GM12878 (cell line): ENCODE measurements around the gene GRK2. TPM values are rescaled to one million over a fixed set of nuclear protein-coding genes. Genes with fewer than 3 reads are reported as not detected.

Experiments used
- ATAC-seq: fragments of 200-7000 bp; cut with Tn5 transposase; 3 replicates; pipeline ENCODE4 v1.9.1; 2020; ENCODE audit warnings: mild to moderate bottlenecking, moderate library complexity
- BruUV-seq: library from RNA; stranded (reverse); fragments of 400-500 nt; replicated peaks from 2 replicates; lab custom pipeline; 2021; lab: Mats Ljungman, UMichigan
- CTCF ChIA-PET: fragments of 300-600 bp; sonication (Branson Sonifier 250); formaldehyde crosslinking; extraction: SDS; loops from one replicate; lab custom pipeline; 2021; ENCODE audit warnings: inconsistent platforms; lab: Yijun Ruan, JAX
- POLR2A ChIA-PET: fragments of 350-600 bp; formaldehyde crosslinking; extraction: SDS; loops from one replicate; lab custom pipeline; 2021; ENCODE audit warnings: inconsistent platforms; lab: Charles Lee
- RAD21 ChIA-PET: fragments of 300-600 bp; sonication (Branson Sonifier 250); formaldehyde crosslinking; loops from one replicate; lab custom pipeline; 2023; ENCODE audit warnings: antibody characterized with exemption; ENCODE audit not compliant: unreplicated experiment; lab: Charles Lee
- SMC1A ChIA-PET: fragments of 300-600 bp; sonication (Branson Sonifier 250); formaldehyde crosslinking; loops from one replicate; lab custom pipeline; 2023; ENCODE audit not compliant: unreplicated experiment, uncharacterized antibody; lab: Charles Lee
- DNase-seq: peaks from one replicate; pipeline ENCODE4 v3.0.0-alpha.2; 2011; ENCODE audit warnings: low read depth, low spot score
- FAIRE-seq: peaks from 3 replicates; lab custom pipeline; 2011; peaks lifted over from hg19 to GRCh38; lab: Jason Lieb, UNC
- H2AFZ ChIP-seq: 2 replicates; pipeline ENCODE4 v1.6.0; 2011; ENCODE audit warnings: low read depth, low read length, control low read depth; ENCODE audit not compliant: control insufficient read depth
- H3K27ac ChIP-seq: 2 replicates; pipeline ENCODE4 v1.5.1; 2011; ENCODE audit warnings: control low read depth; ENCODE audit not compliant: control insufficient read depth, insufficient read depth
- H3K27me3 ChIP-seq, 2 experiments: replicated peaks in 1 of 2; 2 replicates each; pipeline versions ENCODE4 v1.6.0 to v1.6.1; 2011; ENCODE audit warnings: low read length in 1 of 2; ENCODE audit not compliant: control insufficient read depth in 2 of 2, insufficient read depth in 2 of 2
- H3K36me3 ChIP-seq, 2 experiments: 2 replicates each; pipeline ENCODE4 v1.5.1; 2011; ENCODE audit warnings: low read length in 1 of 2; ENCODE audit not compliant: control insufficient read depth in 2 of 2, insufficient read depth in 2 of 2
- H3K4me1 ChIP-seq: 2 replicates; pipeline ENCODE4 v1.6.1; 2011; ENCODE audit warnings: mild to moderate bottlenecking, low read length, moderate library complexity, mixed read lengths; ENCODE audit not compliant: control insufficient read depth, insufficient read depth
- H3K4me2 ChIP-seq: 2 replicates; pipeline ENCODE4 v1.6.0; 2011; ENCODE audit warnings: control low read depth; ENCODE audit not compliant: control insufficient read depth, insufficient read depth
- H3K4me3 ChIP-seq: fragments of 200-600 bp; sonication (generic); 2 replicates; pipeline ENCODE4 v1.5.1; 2016
- H3K79me2 ChIP-seq: 2 replicates; pipeline ENCODE4 v1.6.0; 2011; ENCODE audit warnings: low read length; ENCODE audit not compliant: control insufficient read depth, insufficient read depth
- H3K9ac ChIP-seq: 2 replicates; pipeline ENCODE4 v1.8.0; 2011; ENCODE audit warnings: low read length, control low read depth, mixed read lengths; ENCODE audit not compliant: control insufficient read depth, insufficient read depth
- H3K9me3 ChIP-seq: replicated peaks from 3 replicates; pipeline ENCODE4 v1.5.1; 2011; ENCODE audit warnings: mild to moderate bottlenecking, low read length; ENCODE audit not compliant: control insufficient read depth, insufficient read depth
- H4K20me1 ChIP-seq: 2 replicates; pipeline ENCODE4 v1.6.0; 2011; ENCODE audit not compliant: control insufficient read depth, insufficient read depth
- CBX3 ChIP-seq: fragments of 200-600 bp; sonication (generic); IDR thresholded peaks from 2 replicates; pipeline ENCODE4 v1.6.1; 2016; ENCODE audit warnings: low read depth, borderline replicate concordance
- CEBPB ChIP-seq, 2 experiments: fragments of 150-350 bp in 1 of 2; IDR thresholded peaks; 2 replicates each; pipeline ENCODE4 v1.6.1; 2012 to 2014; ENCODE audit warnings: low read depth in 2 of 2, low read length in 2 of 2, borderline replicate concordance in 1 of 2, inconsistent platforms in 1 of 2
- HSF1 ChIP-seq: fragments of 150-350 bp; IDR thresholded peaks from 2 replicates; pipeline ENCODE4 v1.6.1; 2014; ENCODE audit warnings: mild to moderate bottlenecking, low read depth, low read length
- MYB ChIP-seq: fragments of 150-350 bp; IDR thresholded peaks from 2 replicates; pipeline ENCODE4 v1.6.1; 2014; ENCODE audit warnings: mild to moderate bottlenecking, low read depth, low read length, borderline replicate concordance
- MYC ChIP-seq: IDR thresholded peaks from 2 replicates; pipeline ENCODE4 v1.6.1; 2011; ENCODE audit warnings: mild to moderate bottlenecking, low read length, moderate library complexity, inconsistent platforms; ENCODE audit not compliant: insufficient read depth, insufficient replicate concordance, insufficient read length, severe bottlenecking
- NFXL1 ChIP-seq: fragments of 450-650 bp; IDR thresholded peaks from 2 replicates; pipeline ENCODE4 v1.6.1; 2017; ENCODE audit warnings: antibody characterized with exemption, mild to moderate bottlenecking, borderline replicate concordance
- NFYA ChIP-seq: IDR thresholded peaks from 2 replicates; pipeline ENCODE4 v1.6.1; 2011; ENCODE audit warnings: low read depth, mild to moderate bottlenecking, low read length, improper control_type of control experiment, borderline replicate concordance
- NR2C1 ChIP-seq: fragments of 450-650 bp; IDR thresholded peaks from 2 replicates; pipeline ENCODE4 v1.6.1; 2017; ENCODE audit warnings: antibody characterized with exemption, mild to moderate bottlenecking, moderate library complexity
- NR2C2 ChIP-seq: IDR thresholded peaks from 2 replicates; pipeline ENCODE4 v1.6.1; 2011; ENCODE audit warnings: borderline replicate concordance, low read depth; ENCODE audit not compliant: control insufficient read depth, insufficient read length
- RBBP5 ChIP-seq: fragments of 200-600 bp; sonication (generic); conservative IDR thresholded peaks from 2 replicates; pipeline ENCODE4 v1.6.1; 2016
- YY1 ChIP-seq: IDR thresholded peaks from 2 replicates; pipeline ENCODE4 v1.6.1; 2011; ENCODE audit warnings: low read depth, mild to moderate bottlenecking, low read length
- ZNF622 ChIP-seq: fragments of 450-650 bp; IDR thresholded peaks from 2 replicates; pipeline ENCODE4 v1.6.1; 2017; ENCODE audit warnings: mild to moderate bottlenecking, inconsistent platforms
- WGBS: methylation state at CpG from one replicate; pipeline ENCODE4 v1.1.6; 2016; ENCODE audit warnings: low lambda C conversion rate; ENCODE audit not compliant: insufficient replicate concordance, insufficient coverage; ENCODE audit errors: missing lambda C conversion rate; 5-methylcytosine and 5-hydroxymethylcytosine counted together
- in situ Hi-C: fragments of 300-500 bp; cut with MboI; formaldehyde crosslinking; loops from 9 replicates; pipeline ENCODE4 v1.14.3; 2018; ENCODE audit warnings: mixed read lengths
- intact Hi-C: fragments of 100-400 bp; cut with micrococcal nuclease; formaldehyde crosslinking; loops from one replicate; pipeline ENCODE4 v1.14.2; 2022; ENCODE audit not compliant: unreplicated experiment
- polyA plus RNA-seq, 11 experiments: library from polyadenylated mRNA; depleted of rRNA in 4 of 11; unstranded in 6 of 11; stranded (reverse) in 5 of 11; fragments of >200 nt; fragmentation: Nextera tagmentation in 4 of 11; fragmentation: Illumina TruSeq in 1 of 11; extraction: Ambion mirVana in 4 of 11; extraction: Trizol in 1 of 11; gene quantifications; 1 replicate in 1 of 11; 2 replicates in 10 of 11; pipeline versions ENCODE4 v1.2.1 to v1.2.3, GENCODE V29; 2011 to 2016; ENCODE audit warnings: inconsistent platforms in 2 of 11, missing spikeins in 2 of 11, low read depth in 1 of 11
- total RNA-seq, 4 experiments: library from RNA; depleted of rRNA in 3 of 4; stranded (reverse); fragments of >200 nt in 3 of 4; fragmentation: Illumina TruSeq in 1 of 4; extraction: Trizol in 1 of 4; gene quantifications; 2 replicates each; pipeline versions ENCODE4 v1.2.1 to v1.2.3, GENCODE V29; 2013 to 2021
- TF ChIP-seq, protein P1 (sequence below): fragments of 450-650 bp; IDR thresholded peaks from 2 replicates; pipeline ENCODE4 v1.6.1; 2017; ENCODE audit warnings: mild to moderate bottlenecking, low read depth, inconsistent platforms; ENCODE audit not compliant: poor library complexity, severe bottlenecking
- TF ChIP-seq, protein P2 (sequence below): IDR thresholded peaks from 2 replicates; pipeline ENCODE4 v1.6.1; 2011; ENCODE audit warnings: low read depth, low read length, improper control_type of control experiment, borderline replicate concordance
- TF ChIP-seq, protein P3 (sequence below): IDR thresholded peaks from 2 replicates; pipeline ENCODE4 v1.6.1; 2012; ENCODE audit warnings: low read depth, low read length, improper control_type of control experiment

The GRK2 gene
- total and polyA plus RNA-seq, 10 of the 15 experiments (the other 5 are each of a cell fraction or from before 2014, with no cell fraction given), result 1.0 to 160 (median 66.1) TPM

- no peak overlapping the region for H2AFZ ChIP-seq
- H3K4me1 ChIP-seq, result peaks cover 30% of the 10 kb centered on the region
- H4K20me1 ChIP-seq, result no peaks in the 10 kb centered on the region
- peaks cover 43% of the 10 kb centered on the region for H3K79me2 ChIP-seq
- no peak overlapping the region for H3K4me2 ChIP-seq
- intact Hi-C loops, result no loop called here
- no peaks in the 10 kb centered on the region for H3K9me3 ChIP-seq
- no peak overlapping the region for H3K27ac ChIP-seq
- H3K27me3 ChIP-seq, result no peaks in the 10 kb centered on the region
- CTCF ChIA-PET, result interaction anchor here (1.5 kb wide), 1 partner anchor 72 kb away, joined by 4 read pairs; no protein-coding TSS in a partner anchor
- in situ Hi-C loops, result no loop called here
- H3K9ac ChIP-seq, result no peak overlapping the region
- no peak for ATAC-seq
- no peak for DNase-seq
- RAD21 ChIA-PET, result no interaction called here
- no TSS peak for BruUV-seq
- SMC1A ChIA-PET, result interaction anchor here (1.5 kb wide), 1 partner anchor 8 kb away, joined by 4 read pairs; no protein-coding TSS in a partner anchor
- no peak overlapping the region for H3K4me3 ChIP-seq
- H3K36me3 ChIP-seq, result peaks cover 27 to 70% of the 10 kb centered on the region in 2 experiments
- no peak for FAIRE-seq
- POLR2A ChIA-PET, result no interaction called here
- 89% methylated on average over 17 of the region's 17 CpGs for WGBS
- no peak for TF ChIP-seq MYB
- TF ChIP-seq, protein P1, sequence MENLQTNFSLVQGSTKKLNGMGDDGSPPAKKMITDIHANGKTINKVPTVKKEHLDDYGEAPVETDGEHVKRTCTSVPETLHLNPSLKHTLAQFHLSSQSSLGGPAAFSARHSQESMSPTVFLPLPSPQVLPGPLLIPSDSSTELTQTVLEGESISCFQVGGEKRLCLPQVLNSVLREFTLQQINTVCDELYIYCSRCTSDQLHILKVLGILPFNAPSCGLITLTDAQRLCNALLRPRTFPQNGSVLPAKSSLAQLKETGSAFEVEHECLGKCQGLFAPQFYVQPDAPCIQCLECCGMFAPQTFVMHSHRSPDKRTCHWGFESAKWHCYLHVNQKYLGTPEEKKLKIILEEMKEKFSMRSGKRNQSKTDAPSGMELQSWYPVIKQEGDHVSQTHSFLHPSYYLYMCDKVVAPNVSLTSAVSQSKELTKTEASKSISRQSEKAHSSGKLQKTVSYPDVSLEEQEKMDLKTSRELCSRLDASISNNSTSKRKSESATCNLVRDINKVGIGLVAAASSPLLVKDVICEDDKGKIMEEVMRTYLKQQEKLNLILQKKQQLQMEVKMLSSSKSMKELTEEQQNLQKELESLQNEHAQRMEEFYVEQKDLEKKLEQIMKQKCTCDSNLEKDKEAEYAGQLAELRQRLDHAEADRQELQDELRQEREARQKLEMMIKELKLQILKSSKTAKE, result no peak
- TF ChIP-seq NFYA, result no peak
- TF ChIP-seq MYC, result no peak
- no peak for TF ChIP-seq NFXL1
- no peak for TF ChIP-seq HSF1
- TF ChIP-seq NR2C2, result no peak
- no peak for TF ChIP-seq RBBP5
- TF ChIP-seq, protein P2, sequence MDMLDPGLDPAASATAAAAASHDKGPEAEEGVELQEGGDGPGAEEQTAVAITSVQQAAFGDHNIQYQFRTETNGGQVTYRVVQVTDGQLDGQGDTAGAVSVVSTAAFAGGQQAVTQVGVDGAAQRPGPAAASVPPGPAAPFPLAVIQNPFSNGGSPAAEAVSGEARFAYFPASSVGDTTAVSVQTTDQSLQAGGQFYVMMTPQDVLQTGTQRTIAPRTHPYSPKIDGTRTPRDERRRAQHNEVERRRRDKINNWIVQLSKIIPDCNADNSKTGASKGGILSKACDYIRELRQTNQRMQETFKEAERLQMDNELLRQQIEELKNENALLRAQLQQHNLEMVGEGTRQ, result no peak
- no peak for TF ChIP-seq YY1
- no peak for TF ChIP-seq CEBPB (IDR thresholded peaks at IDR 0.05; ENCODE audit: borderline replicate concordance in 1 of 2, low read depth in 2 of 2, low read length in 2 of 2)
- no peak for TF ChIP-seq CBX3
- TF ChIP-seq ZNF622, result no peak
- TF ChIP-seq, protein P3, sequence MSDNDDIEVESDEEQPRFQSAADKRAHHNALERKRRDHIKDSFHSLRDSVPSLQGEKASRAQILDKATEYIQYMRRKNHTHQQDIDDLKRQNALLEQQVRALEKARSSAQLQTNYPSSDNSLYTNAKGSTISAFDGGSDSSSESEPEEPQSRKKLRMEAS, result no peak
- no peak for TF ChIP-seq NR2C1
These were observed 13.5 kb downstream of the GRK2 start for GRCh38 chr11:67279589-67280340.
